Subcutaneous adipose tissue (tissue), 4 donors: ENCODE measurements around the gene BMP2K. TPM values are rescaled to one million over a fixed set of nuclear protein-coding genes. Genes with fewer than 3 reads are reported as not detected.

Experiments used
- total RNA-seq, 4 donors: library from RNA; depleted of rRNA; stranded (reverse); fragments of >200 nt; gene quantifications; one replicate each; pipeline ENCODE4 v1.1.0, GENCODE V29; 2016
- TF ChIP-seq, protein P1 (sequence below): fragments of 450-650 bp; IDR thresholded peaks from one replicate; pipeline ENCODE4 v1.5.1; 2016; ENCODE audit warnings: low read depth, mild to moderate bottlenecking, control low read depth, antibody characterized with exemption, moderate library complexity

Gene BMP2K
- total RNA-seq, 4 donors from 2014 or later = 32.2 to 100 (median 57.7) TPM

- TF ChIP-seq, protein P1, sequence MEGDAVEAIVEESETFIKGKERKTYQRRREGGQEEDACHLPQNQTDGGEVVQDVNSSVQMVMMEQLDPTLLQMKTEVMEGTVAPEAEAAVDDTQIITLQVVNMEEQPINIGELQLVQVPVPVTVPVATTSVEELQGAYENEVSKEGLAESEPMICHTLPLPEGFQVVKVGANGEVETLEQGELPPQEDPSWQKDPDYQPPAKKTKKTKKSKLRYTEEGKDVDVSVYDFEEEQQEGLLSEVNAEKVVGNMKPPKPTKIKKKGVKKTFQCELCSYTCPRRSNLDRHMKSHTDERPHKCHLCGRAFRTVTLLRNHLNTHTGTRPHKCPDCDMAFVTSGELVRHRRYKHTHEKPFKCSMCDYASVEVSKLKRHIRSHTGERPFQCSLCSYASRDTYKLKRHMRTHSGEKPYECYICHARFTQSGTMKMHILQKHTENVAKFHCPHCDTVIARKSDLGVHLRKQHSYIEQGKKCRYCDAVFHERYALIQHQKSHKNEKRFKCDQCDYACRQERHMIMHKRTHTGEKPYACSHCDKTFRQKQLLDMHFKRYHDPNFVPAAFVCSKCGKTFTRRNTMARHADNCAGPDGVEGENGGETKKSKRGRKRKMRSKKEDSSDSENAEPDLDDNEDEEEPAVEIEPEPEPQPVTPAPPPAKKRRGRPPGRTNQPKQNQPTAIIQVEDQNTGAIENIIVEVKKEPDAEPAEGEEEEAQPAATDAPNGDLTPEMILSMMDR = no peak
Measured at GRCh38 chr4:78904143-78904542, 128.0 kb downstream of the BMP2K start.

DNA sequence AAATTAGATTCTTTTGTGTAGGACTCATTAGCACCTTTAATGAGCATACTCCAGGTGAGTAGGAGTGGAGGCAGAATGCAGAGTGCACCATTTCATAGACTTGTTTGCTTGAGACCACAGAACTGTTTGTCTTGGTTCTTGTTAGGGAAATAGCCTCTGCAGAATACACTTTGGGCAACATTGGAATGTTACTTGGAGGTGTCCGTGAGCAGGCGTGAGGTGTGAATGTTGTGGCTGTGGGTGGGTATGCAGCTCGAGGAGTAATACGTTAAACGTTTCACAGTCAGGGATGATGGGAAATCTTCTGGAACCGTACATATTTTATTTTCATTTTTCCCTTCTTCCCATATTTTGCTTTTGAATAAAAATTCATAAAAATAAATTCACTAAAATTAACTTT is 131.5 kb downstream of the BMP2K start:
- TF ChIP-seq, protein P1 = no peak

DNA sequence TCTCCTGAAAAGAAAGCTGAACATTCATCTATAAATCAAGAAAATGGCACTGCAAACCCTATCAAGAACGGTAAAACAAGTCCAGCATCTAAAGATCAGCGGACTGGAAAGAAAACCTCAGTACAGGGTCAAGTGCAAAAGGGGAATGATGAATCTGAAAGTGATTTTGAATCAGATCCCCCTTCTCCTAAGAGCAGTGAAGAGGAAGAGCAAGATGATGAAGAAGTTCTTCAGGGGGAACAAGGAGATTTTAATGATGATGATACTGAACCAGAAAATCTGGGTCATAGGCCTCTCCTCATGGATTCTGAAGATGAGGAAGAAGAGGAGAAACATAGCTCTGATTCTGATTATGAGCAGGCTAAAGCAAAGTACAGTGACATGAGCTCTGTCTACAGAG is 134.5 kb downstream of the BMP2K start:
- TF ChIP-seq, protein P1 = no peak

GRCh38 chr4:78922207-78922606 is 146.1 kb downstream of the BMP2K start:
- TF ChIP-seq, protein P1 = no peak

DNA sequence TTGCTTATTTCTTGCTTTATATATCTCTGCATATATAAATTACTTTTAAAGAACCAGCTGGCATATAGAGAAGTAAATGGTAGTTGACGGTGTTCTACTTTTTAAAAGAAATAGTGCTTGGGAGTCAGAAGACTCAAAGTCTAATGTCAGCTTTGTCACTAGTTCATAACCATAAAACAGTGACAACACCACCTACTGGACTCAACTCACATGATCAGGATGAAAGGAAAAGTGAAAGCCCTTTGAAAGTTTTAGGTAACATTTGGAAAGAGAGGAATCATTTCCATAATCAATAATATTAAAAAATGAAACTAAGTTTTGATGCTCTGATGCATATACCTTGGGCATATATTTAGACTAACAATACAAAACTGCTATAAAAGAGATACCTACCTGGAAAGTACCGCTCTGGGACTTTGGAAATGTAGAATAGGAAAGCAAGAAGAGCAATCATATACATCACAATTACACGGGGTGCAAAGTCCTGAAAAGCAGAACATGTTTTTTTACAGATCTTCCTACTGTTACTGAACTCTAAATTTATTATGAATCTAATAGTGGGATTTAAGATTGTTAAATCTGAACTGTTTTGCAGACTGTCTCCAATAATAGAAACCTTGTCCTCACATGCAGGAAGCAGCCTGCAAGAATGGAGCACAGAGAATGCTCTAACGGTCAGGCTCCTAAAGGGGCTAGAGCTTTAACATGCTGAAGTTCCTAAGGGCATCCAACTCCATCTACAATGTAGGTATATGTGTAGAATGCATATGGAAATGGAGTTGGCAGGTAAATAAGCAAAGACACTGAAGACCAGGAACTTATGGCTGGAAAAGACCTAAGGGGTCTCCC is 147.5 kb downstream of the BMP2K start:
- TF ChIP-seq, protein P1 = no peak

DNA sequence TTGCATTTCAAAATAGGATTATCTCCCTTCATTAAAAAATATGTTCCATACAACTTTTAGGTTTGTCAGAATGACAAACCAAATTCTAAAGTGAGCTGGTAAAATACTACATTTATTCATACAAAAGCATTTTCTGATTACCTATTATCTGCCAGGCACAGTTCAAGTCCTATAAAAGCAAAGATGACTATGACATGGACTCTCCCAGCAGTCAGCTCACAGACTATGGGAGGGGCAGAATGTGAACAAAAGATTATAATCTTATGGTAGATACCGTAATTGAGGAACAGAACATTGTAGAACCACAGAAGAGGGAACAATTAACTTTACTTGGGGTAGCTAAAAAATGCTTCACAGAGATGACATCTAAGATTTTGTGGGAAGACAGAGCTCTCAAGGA is 150.7 kb downstream of the BMP2K start:
- TF ChIP-seq, protein P1 = no peak

- TF ChIP-seq, protein P1 = no peak
Measured at GRCh38 chr4:78928835-78929234, 152.7 kb downstream of the BMP2K start.
